DMS153 treated with DMSO at 0.1 percent for 48 hours (cell line): ENCODE results near the gene NFIB.

ENCODE experiments used
- DNase-seq: peaks from one replicate; lab custom pipeline; 2025; ENCODE audit not compliant: unreplicated experiment; lab: John Stamatoyannopoulos, UW

NFIB gene

DNA sequence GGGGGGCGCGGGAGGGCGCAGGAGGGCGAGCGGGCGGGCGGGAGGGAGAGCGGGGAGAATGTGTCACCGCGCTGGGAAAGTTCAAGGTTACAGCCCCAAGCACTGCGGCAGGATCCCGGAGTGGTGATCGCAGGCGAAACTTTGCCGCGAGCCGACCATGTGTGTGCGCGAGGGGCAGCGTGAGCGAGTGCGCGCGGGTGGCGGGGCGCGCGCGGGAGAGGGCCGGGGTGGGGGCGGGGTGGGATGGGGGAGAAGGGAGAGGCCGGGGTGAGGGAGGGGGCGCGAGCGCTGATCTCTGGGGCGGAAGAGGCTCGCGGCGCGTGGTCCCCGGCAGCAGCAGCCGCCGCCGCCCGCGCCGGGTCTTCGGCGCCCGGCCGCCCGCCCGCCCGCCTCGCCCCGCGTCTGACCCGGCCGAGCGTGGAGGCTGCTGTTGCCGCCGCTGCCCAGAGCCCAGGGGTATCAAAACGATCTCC lies at the start of gene NFIB:
TSS of gene NFIB (minus strand) at position 191 of the 473 bp plus-strand sequence. CDS start 630 bp downstream, outside the sequence.
- DNase-seq, result peak; percentile 31

- no peak for DNase-seq
These were observed 48.2 kb upstream of the NFIB start for GRCh38 chr9:14362175-14362574.

DNA sequence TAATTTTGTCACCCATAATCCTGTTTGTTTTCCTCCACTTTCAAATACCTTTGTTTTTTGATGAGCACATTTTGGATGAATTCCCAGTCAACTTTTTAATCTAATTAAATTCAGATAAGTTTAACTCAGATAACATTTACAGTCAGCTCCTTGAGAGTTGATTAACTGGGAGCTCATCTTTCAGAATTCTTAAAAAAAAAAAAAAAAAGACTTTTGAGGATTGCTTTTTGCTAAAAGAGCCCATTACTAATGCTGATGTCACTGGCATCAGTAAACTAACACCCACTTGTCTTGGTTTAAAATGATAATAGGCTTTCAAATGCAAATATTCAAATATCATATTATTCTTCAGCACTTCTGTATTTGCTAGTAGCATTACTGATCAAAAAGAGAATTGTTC lies 47.1 kb upstream of the NFIB start:
- no peak for DNase-seq

DNA sequence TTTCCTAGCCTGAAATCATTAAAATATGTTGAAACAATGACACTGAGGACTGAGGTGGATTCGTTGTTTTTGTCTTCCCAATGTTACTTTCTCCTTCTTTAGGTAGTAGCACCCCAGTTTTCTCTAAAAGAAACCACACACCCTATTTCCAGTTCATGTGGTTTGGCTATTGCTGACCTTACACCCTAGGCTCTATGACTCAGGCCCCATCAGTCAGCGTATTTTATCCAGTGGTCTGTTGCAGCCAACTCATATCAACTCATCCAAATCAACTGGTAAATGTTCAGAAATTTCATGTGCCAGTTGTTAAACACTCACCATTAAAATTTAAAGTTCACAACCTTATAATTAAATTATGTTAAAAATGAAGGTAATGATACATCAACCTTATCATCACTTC lies 44.6 kb upstream of the NFIB start:
- no peak for DNase-seq

GRCh38 chr9:14356351-14357265 lies 42.7 kb upstream of the NFIB start:
- DNase-seq, result no peak

- no peak for DNase-seq
These were observed 40.3 kb upstream of the NFIB start for GRCh38 chr9:14354201-14354600.

DNA sequence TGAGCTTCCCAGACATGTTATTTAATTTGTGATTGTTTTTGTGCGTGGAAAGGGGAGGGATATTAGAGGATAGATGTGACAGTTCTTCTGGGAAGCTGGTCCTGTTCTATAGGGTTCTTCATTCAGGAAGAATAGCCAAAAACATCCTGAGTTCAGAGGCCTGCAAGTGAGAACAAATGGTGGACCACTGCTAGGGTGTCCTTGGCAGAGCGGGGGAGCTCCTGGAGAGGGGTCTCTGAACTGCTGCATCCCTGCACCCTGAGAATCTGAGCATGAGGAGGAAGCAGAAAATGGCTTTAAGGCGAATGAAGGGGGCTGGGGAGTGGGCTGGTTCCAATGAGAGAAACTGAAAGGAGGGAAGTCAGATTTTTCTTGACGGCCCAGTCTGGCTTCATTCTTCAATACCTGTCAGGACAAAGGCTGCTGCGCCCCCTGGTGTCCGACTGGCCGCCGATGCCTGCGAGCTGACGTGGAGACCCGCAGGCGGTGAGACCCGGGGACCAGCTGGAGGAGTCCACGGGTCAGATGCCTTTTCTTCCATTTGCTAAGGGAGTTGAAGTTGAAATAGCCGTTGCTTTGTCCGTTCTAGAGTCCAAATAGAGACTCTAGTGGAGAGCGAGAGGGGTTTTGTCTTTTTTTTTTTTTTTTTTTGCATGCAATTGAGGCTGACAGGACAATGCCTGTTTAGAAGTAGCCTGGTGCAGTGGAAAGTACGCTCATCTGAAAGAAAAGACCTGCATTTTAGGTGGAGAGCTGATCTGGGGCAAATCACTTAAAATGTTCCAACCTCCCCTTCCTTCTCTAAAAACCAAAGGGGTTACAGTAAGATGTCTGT lies 39.5 kb upstream of the NFIB start:
- peak; percentile 96 for DNase-seq

- DNase-seq, result peak; percentile 75
These were observed 38.6 kb upstream of the NFIB start for GRCh38 chr9:14352503-14352902.

DNA sequence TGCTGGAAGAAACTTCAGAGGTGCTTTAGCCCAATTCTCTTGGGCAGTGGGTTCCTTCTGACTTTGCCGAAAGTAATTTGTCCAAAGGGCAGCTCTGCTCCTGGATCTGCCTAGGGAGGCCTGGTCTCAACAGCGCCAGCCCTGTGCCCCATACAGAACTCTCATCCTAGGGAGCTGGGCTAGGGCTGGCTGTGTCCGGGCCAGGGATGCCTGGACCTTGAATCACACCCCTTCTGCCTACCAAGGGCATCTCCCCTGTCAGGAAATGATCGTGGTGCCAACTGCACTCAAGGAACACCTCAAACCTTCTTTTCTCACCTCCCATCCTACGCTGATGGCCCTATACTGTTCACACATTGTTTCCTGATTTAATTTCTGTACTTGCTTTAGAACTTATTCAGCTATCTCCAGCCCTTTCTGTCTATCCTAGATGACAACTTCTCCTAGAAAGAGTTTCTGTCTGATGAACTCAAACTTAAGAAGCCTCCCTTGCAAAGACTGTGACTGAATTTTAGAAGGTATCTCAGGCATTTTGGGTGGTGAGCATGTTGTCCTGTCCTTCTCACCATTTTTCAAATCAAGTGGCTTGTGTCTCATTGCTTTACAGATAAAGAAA lies 37.4 kb upstream of the NFIB start:
- DNase-seq, result peak; percentile 61

DNA sequence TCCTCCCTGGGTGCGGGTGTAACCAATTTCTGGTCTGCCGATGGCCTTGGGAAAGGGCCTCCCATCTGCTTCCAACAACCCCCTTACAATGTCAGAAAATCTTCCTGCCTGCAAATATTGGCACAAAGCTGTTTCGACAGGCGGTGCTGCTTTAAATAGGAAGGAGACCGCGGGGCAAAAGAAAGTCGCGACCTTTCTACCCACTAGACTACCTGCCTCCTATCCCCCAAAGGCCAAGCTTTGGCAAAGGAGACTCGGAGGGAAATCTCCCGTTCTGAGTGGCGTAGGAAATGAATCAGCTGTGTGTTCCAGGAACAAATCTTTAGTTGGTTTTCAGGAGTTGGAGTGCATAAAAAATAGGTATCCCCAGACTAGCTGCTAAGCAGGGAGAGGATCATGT lies 36.8 kb upstream of the NFIB start:
- no peak for DNase-seq

- peak; percentile 34 for DNase-seq
These were observed 36.4 kb upstream of the NFIB start for GRCh38 chr9:14350349-14350728.

GRCh38 chr9:14349447-14350348 lies 35.8 kb upstream of the NFIB start:
- DNase-seq, result peak; percentile 48

DNA sequence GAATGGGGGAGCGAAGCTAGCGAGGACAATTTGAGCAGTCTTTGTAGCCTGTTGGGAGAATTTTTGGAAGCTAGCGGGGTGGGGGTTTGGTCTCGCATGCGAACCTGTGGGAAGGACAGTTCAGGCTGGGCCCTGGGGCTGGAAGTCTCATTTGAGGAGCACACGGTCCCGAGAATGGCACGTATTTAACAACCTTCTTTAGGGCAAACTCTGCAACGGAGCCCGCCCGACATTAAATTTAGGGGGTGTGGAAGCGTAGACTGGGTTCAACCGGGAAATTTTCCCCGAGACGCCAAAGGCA lies 35.2 kb upstream of the NFIB start:
- peak; percentile 29 for DNase-seq

DNA sequence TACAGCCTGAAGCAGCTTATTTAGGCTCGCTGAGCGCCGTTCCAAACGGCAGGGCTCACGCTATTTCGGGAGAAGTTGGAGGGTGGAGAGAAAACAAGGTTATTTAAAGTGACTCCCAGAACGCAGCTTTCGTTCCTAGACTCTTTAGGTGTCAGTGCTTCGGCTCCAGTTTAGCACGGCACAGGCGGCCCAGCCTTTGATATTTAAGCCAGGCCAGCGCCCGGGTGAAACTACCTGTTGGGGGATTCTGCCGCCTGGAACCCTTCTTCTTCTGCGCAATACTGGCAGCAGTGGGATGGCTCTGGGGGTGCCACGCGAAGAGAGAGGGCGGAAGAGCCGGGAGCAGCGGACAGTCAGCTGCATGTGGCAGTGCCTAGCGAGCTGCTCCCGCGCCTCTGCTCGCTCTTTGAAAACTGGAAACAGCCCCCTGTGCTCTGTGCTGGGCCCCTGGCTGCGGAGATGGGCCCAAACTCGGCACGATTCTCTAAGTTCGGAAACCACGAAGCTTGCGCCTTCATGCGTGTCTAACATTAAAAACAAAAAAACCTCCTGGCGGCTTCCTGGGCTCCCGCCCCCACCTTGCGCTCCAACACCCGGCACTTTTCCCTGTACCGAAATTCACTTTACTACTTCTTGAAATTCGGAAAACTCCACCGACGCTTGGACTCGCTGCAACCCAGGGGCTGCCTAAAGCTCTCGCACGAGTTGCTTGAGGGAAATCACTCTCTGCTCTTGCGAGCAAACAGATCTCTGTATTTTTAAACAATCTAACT lies 34.6 kb upstream of the NFIB start:
- peak; percentile 48 for DNase-seq

DNA sequence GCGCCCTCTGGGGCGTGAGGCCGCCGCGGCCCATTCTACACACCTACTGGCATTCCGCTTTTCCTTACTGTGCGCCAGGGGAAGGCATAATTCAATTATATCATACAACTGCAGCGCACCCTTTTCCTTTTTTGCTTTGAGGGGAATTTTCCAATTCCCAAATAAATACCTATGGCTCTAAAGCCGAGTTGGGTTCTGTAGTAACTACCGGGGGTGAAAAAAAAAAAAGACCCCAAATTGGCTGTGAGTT lies 34.1 kb upstream of the NFIB start:
- no peak for DNase-seq

DNA sequence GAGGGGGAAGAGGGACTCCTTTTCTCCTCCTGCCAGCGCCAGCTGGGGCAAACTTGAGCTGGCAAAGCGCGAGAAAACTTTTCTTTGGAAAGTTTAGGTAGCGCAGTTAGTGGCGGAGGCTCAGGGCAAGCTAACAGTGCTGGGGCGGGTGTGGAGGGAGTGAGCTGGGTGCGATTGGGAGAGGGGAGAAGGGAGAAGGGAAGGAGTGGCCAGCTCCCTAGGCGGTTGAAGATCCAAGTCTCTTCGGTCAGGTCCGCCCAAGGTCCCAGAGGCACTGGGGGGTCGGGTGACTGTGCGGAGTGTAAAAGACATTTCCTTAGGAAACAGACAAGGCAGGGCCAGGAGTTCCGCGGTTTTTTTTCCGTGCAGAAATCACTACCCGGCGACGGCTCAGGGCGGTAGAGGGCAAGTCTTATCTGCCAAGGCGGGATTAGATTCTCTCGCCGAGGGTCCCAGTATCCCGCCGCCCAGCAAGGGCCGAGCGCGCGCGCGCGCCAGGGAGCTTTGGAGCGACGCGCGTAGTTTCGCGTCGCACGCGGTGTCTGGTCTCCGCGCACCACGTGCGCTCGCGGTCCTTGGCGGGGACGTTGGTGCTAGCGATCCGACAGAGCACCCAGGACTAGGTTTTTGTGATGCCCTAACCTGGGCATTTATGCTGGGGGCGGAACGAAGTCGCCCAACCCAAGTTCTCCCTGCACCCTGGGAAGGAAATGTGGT lies 33.6 kb upstream of the NFIB start:
- peak; percentile 46 for DNase-seq

- peak; percentile 67 for DNase-seq
These were observed 33.0 kb upstream of the NFIB start for GRCh38 chr9:14346811-14347405.

DNA sequence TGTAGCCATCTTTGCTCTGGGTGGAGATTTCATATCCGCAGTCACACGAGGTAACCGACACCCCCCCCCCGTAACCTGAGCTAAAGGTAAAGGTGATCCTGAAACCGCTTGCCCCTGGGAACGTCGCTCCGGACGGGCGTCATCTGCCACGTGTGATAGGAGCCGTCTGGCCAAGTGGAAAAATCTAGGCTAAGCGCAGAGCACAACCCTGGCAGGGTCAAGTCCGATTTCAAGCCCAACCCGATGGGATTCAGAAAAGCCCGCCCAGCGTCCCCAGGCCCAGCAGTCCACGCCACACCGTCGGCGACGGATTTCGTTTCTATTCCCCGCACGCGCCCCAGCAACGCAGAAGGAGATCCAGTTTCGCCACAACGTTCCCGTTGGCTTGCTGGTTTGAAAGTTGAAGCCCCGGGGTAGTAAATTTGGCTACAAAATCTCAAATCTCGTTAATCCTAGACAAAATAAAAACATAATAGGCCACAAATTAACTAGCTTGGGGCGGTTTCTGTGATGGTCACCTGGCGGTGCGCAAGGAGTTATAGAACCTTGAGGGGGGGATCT lies 32.4 kb upstream of the NFIB start:
- DNase-seq, result peak; percentile 68
